H9 (cell line): Measurements from ENCODE around the gene ZNF263. TPM values are rescaled to one million over a fixed set of nuclear protein-coding genes. Genes with fewer than 3 reads are reported as not detected.

Experiments
- DNase-seq: peaks from one replicate; pipeline ENCODE4 v3.0.0-alpha.2; 2017
- H2AFZ ChIP-seq: one replicate; pipeline ENCODE4 v1.6.1; 2013; ENCODE audit warnings: mild to moderate bottlenecking, low read length, control low read depth, moderate library complexity
- H2AK5ac ChIP-seq: 2 replicates; pipeline ENCODE4 v1.6.1; 2013; ENCODE audit warnings: low read length, control low read depth, mixed read lengths; ENCODE audit not compliant: insufficient read length
- H2BK120ac ChIP-seq: one replicate; pipeline ENCODE4 v1.6.1; 2013; ENCODE audit warnings: low read depth, mild to moderate bottlenecking, low read length, control low read depth, inconsistent platforms; ENCODE audit not compliant: poor library complexity, severe bottlenecking
- H2BK12ac ChIP-seq: 2 replicates; pipeline ENCODE4 v1.6.1; 2013; ENCODE audit warnings: low read length, control low read depth, mixed read lengths, low read depth; ENCODE audit not compliant: insufficient read length
- H2BK15ac ChIP-seq: 2 replicates; pipeline ENCODE4 v1.6.1; 2013; ENCODE audit warnings: low read depth, low read length, control low read depth
- H2BK20ac ChIP-seq: one replicate; pipeline ENCODE4 v1.6.1; 2013; ENCODE audit warnings: low read depth, mild to moderate bottlenecking, low read length, control low read depth, inconsistent platforms; ENCODE audit not compliant: poor library complexity, severe bottlenecking
- H2BK5ac ChIP-seq: 2 replicates; pipeline ENCODE4 v1.6.1; 2013; ENCODE audit warnings: low read length, control low read depth, mixed read lengths; ENCODE audit not compliant: insufficient read length
- H3K14ac ChIP-seq: 2 replicates; pipeline ENCODE4 v1.6.1; 2013; ENCODE audit warnings: low read length, control low read depth; ENCODE audit not compliant: insufficient read depth
- H3K18ac ChIP-seq: 2 replicates; pipeline ENCODE4 v1.6.1; 2013; ENCODE audit warnings: low read depth, mild to moderate bottlenecking, mixed read lengths, low read length, control low read depth; ENCODE audit not compliant: insufficient read length
- H3K23ac ChIP-seq: 2 replicates; pipeline ENCODE4 v1.6.1; 2013; ENCODE audit warnings: low read length, control low read depth, mixed read lengths, low read depth; ENCODE audit not compliant: insufficient read length
- H3K23me2 ChIP-seq: 2 replicates; pipeline ENCODE4 v1.6.1; 2013; ENCODE audit warnings: low read depth, mild to moderate bottlenecking, mixed read lengths, low read length, control low read depth; ENCODE audit not compliant: insufficient read length, poor library complexity, severe bottlenecking
- H3K27ac ChIP-seq: 2 replicates; pipeline ENCODE4 v1.5.1; 2013; ENCODE audit warnings: low read length, control low read depth, mixed read lengths, low read depth; ENCODE audit not compliant: insufficient read length
- H3K27me3 ChIP-seq: 2 replicates; pipeline ENCODE4 v1.6.1; 2013; ENCODE audit warnings: low read length, control low read depth, inconsistent platforms; ENCODE audit not compliant: insufficient read depth
- H3K4ac ChIP-seq: 2 replicates; pipeline ENCODE4 v1.6.1; 2013; ENCODE audit warnings: low read depth, mild to moderate bottlenecking, control low read depth, inconsistent platforms, low read length, moderate library complexity
- H3K4me1 ChIP-seq: 2 replicates; pipeline ENCODE4 v1.6.1; 2013; ENCODE audit warnings: low read length, control low read depth, inconsistent platforms; ENCODE audit not compliant: insufficient read depth
- H3K4me2 ChIP-seq: 2 replicates; pipeline ENCODE4 v1.6.1; 2013; ENCODE audit warnings: low read length, control low read depth, mixed read lengths; ENCODE audit not compliant: insufficient read length, insufficient read depth
- H3K56ac ChIP-seq: 2 replicates; pipeline ENCODE4 v1.6.1; 2013; ENCODE audit warnings: low read depth, mild to moderate bottlenecking, mixed read lengths, low read length, control low read depth; ENCODE audit not compliant: insufficient read length
- H3K79me1 ChIP-seq: 2 replicates; pipeline ENCODE4 v1.6.1; 2013; ENCODE audit warnings: low read depth, mild to moderate bottlenecking, moderate library complexity, low read length, control low read depth, inconsistent platforms; ENCODE audit not compliant: insufficient read depth, poor library complexity, severe bottlenecking
- H3K79me2 ChIP-seq: 2 replicates; pipeline ENCODE4 v1.6.1; 2013; ENCODE audit warnings: low read length, control low read depth, inconsistent platforms; ENCODE audit not compliant: insufficient read depth
- H3K9ac ChIP-seq: 2 replicates; pipeline ENCODE4 v1.6.1; 2013; ENCODE audit warnings: low read length, control low read depth, mixed read lengths; ENCODE audit not compliant: insufficient read length; ENCODE audit errors: extremely low read depth
- H3K9me3 ChIP-seq: one replicate; pipeline ENCODE4 v1.6.1; 2013; ENCODE audit warnings: low read depth, low read length, inconsistent platforms; ENCODE audit not compliant: control insufficient read depth
- H3T11ph ChIP-seq: one replicate; pipeline ENCODE4 v1.6.1; 2013; ENCODE audit warnings: mild to moderate bottlenecking, low read length, control low read depth, inconsistent platforms
- H4K20me1 ChIP-seq: one replicate; pipeline ENCODE4 v1.6.1; 2013; ENCODE audit not compliant: control insufficient read depth, insufficient read length, insufficient read depth
- H4K5ac ChIP-seq: 2 replicates; pipeline ENCODE4 v1.6.1; 2013; ENCODE audit warnings: low read depth, mild to moderate bottlenecking, mixed read lengths, low read length, control low read depth; ENCODE audit not compliant: insufficient read length
- H4K8ac ChIP-seq: replicated peaks from 2 replicates; pipeline ENCODE4 v1.6.1; 2013; ENCODE audit warnings: low read length, control low read depth, mixed read lengths, low read depth; ENCODE audit not compliant: insufficient read length
- H4K91ac ChIP-seq: 2 replicates; pipeline ENCODE4 v1.6.1; 2013; ENCODE audit warnings: low read depth, mild to moderate bottlenecking, moderate library complexity, mixed read lengths, low read length, control low read depth; ENCODE audit not compliant: insufficient read length
- H3K27ac Mint-ChIP-seq, 3 experiments: 2 replicates in 2 of 3; 3 replicates in 1 of 3; pipeline ENCODE4 v1.8.0; 2020 to 2021; ENCODE audit warnings: mixed read lengths in 3 of 3, mild to moderate bottlenecking in 1 of 3, moderate library complexity in 1 of 3
- H3K27me3 Mint-ChIP-seq: 2 replicates; pipeline ENCODE4 v1.8.0; 2021; ENCODE audit warnings: low read depth, mild to moderate bottlenecking, moderate library complexity, mixed read lengths
- H3K36me3 Mint-ChIP-seq, 3 experiments: 2 replicates in 2 of 3; 3 replicates in 1 of 3; pipeline ENCODE4 v1.8.0; 2020 to 2021; ENCODE audit warnings: low read depth in 3 of 3, mixed read lengths in 3 of 3; ENCODE audit not compliant: insufficient read depth in 1 of 3
- H3K4me1 Mint-ChIP-seq, 2 experiments: 2 replicates each; pipeline ENCODE4 v1.8.0; 2020; ENCODE audit warnings: mixed read lengths in 2 of 2
- H3K4me3 Mint-ChIP-seq, 2 experiments: 2 replicates in 1 of 2; 3 replicates in 1 of 2; pipeline ENCODE4 v1.8.0; 2020 to 2021; ENCODE audit warnings: mild to moderate bottlenecking in 2 of 2, mixed read lengths in 2 of 2, moderate library complexity in 1 of 2
- H3K9me3 Mint-ChIP-seq, 2 experiments: 2 replicates in 1 of 2; 3 replicates in 1 of 2; pipeline ENCODE4 v1.8.0; 2020; ENCODE audit warnings: mild to moderate bottlenecking in 2 of 2, mixed read lengths in 2 of 2, moderate library complexity in 1 of 2
- CTCF ChIP-seq: fragments of 200-600 bp; sonication (generic); conservative IDR thresholded peaks from 3 replicates; pipeline ENCODE4 v1.8.0; 2021; ENCODE audit warnings: antibody characterized with exemption, mild to moderate bottlenecking
- WGBS: extraction: QIAGEN DNeasy Blood & Tissue Kit; methylation state at CpG from one replicate; pipeline ENCODE4 v1.1.7; 2013; ENCODE audit warnings: missing lambda C conversion rate, low lambda C conversion rate, mixed read lengths; ENCODE audit not compliant: insufficient read length; ENCODE audit errors: extremely low coverage; 5-methylcytosine and 5-hydroxymethylcytosine counted together
- total RNA-seq: library from RNA; stranded (reverse); gene quantifications from 2 replicates; pipeline ENCODE4 v1.2.1, GENCODE V29; 2021

The ZNF263 gene
- total RNA-seq, 1 experiment from 2014 or later = 35.7 TPM

GRCh38 chr16:3285131-3285530, 1.8 kb downstream of the ZNF263 start:
- Mint-ChIP-seq H3K9me3 (peaks cover 46 to 57% of the 10 kb centered on the region in 2 experiments), H3K27me3 (peaks cover 9% of the 10 kb centered on the region)

More at GRCh38 chr16:3285131-3285530, 1.8 kb downstream of the ZNF263 start:
- no CpG with 5 or more reads among the region's 6 CpGs for WGBS
- TF ChIP-seq CTCF = no peak
- Mint-ChIP-seq H3K4me1 (peaks cover 18 to 24% of the 10 kb centered on the region in 2 experiments), H3K36me3 (peaks cover 60 to 64% (median 63%) of the 10 kb centered on the region in 3 experiments), H3K27ac (no peak overlapping the region; a peak in 1 of 7 replicates), H3K4me3 (peak overlapping the region; percentile 96 to 98)
- no peak overlapping the region for H3K27ac ChIP-seq
- H3K14ac ChIP-seq = no peak overlapping the region
- no peak overlapping the region for H4K91ac ChIP-seq
- no peak overlapping the region for H3T11ph ChIP-seq
- no peak overlapping the region for H4K5ac ChIP-seq
- peaks cover 5% of the 10 kb centered on the region for H4K20me1 ChIP-seq
- H3K18ac ChIP-seq = no peak overlapping the region
- H3K4me1 ChIP-seq = no peaks in the 10 kb centered on the region
- no peak overlapping the region for H2BK20ac ChIP-seq
- DNase-seq = no peak
- H4K8ac ChIP-seq = no peak overlapping the region
- no peak overlapping the region for H2BK5ac ChIP-seq
- no peak overlapping the region for H2BK15ac ChIP-seq
- H3K23me2 ChIP-seq = peaks cover 11% of the 10 kb centered on the region
- H3K9ac ChIP-seq = no peak overlapping the region
- no peak overlapping the region for H3K23ac ChIP-seq
- no peak overlapping the region for H2BK120ac ChIP-seq
- H3K9me3 ChIP-seq = peaks cover 36% of the 10 kb centered on the region
- no peak overlapping the region for H3K4ac ChIP-seq
- peaks cover 12% of the 10 kb centered on the region for H3K79me1 ChIP-seq
- H3K56ac ChIP-seq = no peak overlapping the region
- H2AFZ ChIP-seq = no peak overlapping the region
- no peak overlapping the region for H2AK5ac ChIP-seq
- H2BK12ac ChIP-seq = no peak overlapping the region
- H3K4me2 ChIP-seq = peak overlapping the region; percentile 85
- H3K27me3 ChIP-seq = no peaks in the 10 kb centered on the region
- H3K79me2 ChIP-seq = peaks cover 29% of the 10 kb centered on the region
